Measurements from ENCODE around the gene GRPEL1. TPM values are rescaled to one million over a fixed set of nuclear protein-coding genes. Genes with fewer than 3 reads are reported as not detected.

The GRPEL1 gene
- total and polyA plus RNA-seq, 4 donors, result 9.8 to 98.1 (median 40.2) TPM

DNA sequence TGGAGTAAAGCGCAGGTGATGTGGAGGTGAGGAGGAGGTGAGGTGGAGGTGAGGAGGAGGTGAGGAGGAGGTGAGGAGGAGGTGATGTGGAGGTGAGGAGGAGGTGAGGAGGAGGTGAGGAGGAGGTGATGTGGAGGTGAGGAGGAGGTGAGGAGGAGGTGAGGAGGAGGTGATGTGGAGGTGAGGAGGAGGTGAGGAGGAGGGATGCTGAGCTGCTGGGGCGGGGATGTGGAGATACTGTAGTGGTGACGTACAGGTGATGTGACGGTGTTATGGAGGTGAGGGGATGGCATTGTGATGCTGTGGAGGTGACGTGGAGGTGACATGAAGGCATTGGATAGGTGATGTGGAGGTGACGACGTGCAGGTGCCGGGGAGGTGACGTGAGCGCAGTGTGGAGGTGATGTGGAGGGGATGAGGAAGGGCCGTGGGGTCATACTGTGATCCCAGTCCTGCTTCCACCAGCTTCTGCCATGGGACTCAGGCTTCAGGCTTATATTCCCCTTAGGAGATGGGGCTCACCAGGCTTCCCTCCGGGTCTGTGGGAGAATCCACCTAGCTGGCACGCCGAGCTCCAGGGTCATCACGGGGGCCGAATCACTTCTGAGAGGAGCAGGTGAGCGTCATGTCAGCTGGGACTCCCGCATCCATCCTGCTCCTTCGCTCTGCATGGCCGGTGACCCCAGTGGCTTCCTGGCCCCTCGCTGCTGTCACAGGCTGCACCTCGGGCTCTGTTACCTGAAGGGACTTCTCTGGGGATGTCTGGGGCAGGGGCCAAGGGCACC, 47.9 kb upstream of the GRPEL1 start:
- Histone ChIP-seq H3K27me3 (ENCODE audit: control insufficient read depth in 4 of 4, insufficient read depth in 4 of 4, low read length in 3 of 4) (peaks cover 0 to 3% (median 0%) of the 10 kb centered on the region in 4 donors), H3K27ac (ENCODE audit: low read depth in 1 of 2, low read length in 2 of 2) (no peak overlapping the region), H3K9ac (ENCODE audit: low read depth in 1 of 2, low read length in 2 of 2) (no peak overlapping the region), H3K4me1 (ENCODE audit: control insufficient read depth in 4 of 4, insufficient read depth in 4 of 4, low read length in 3 of 4) (no peaks in the 10 kb centered on the region), H3K36me3 (ENCODE audit: control insufficient read depth in 4 of 4, insufficient read depth in 3 of 4, low read depth in 1 of 4, low read length in 3 of 4) (no peaks in the 10 kb centered on the region), H3K4me3 (ENCODE audit: low read depth in 1 of 3, low read length in 3 of 3) (no peak overlapping the region), H3K9me3 (ENCODE audit: control insufficient read depth in 4 of 4, low read length in 3 of 4) (no peaks in the 10 kb centered on the region)
- WGBS, result 87% methylated on average over 22 of the region's 22 CpGs
- DNase-seq (ENCODE audit: low spot score), result no peak
- TF ChIP-seq CTCF (IDR thresholded peaks at IDR 0.05; ENCODE audit: low read depth, low read length, missing input control) (no peak), ZBTB33 (IDR thresholded peaks at IDR 0.05) (no peak), RAD21 (IDR thresholded peaks at IDR 0.05) (no peak), HNF4G (IDR thresholded peaks at IDR 0.05) (no peak), YY1 (IDR thresholded peaks at IDR 0.05) (no peak), SP1 (IDR thresholded peaks at IDR 0.05) (no peak), TAF1 (conservative IDR thresholded peaks at IDR 0.05) (no peak), NR2F2 (IDR thresholded peaks at IDR 0.05) (no peak), GABPA (IDR thresholded peaks at IDR 0.05 in 1 of 2, conservative IDR thresholded peaks at IDR 0.05 in 1 of 2) (no peak), FOXA2 (IDR thresholded peaks at IDR 0.05) (no peak), FOXA1 (IDR thresholded peaks at IDR 0.05) (no peak), MAX (IDR thresholded peaks at IDR 0.05) (no peak)

- H3K4me1 ChIP-seq (ENCODE audit: control insufficient read depth in 4 of 4, insufficient read depth in 4 of 4, low read length in 3 of 4), result no peaks in the 10 kb centered on the region
- H3K27me3 ChIP-seq (ENCODE audit: control insufficient read depth in 4 of 4, insufficient read depth in 4 of 4, low read length in 3 of 4), result peaks cover 0 to 3% (median 0%) of the 10 kb centered on the region in 4 donors
- TF ChIP-seq RAD21 (IDR thresholded peaks at IDR 0.05) (no peak), HNF4A (conservative IDR thresholded peaks at IDR 0.05) (no peak), YY1 (IDR thresholded peaks at IDR 0.05) (no peak), GABPA (IDR thresholded peaks at IDR 0.05 in 1 of 2, conservative IDR thresholded peaks at IDR 0.05 in 1 of 2) (no peak), HNF4G (IDR thresholded peaks at IDR 0.05) (no peak), RXRA (IDR thresholded peaks at IDR 0.05) (no peak), FOXA1 (IDR thresholded peaks at IDR 0.05) (no peak), ZBTB33 (IDR thresholded peaks at IDR 0.05) (no peak), CTCF (IDR thresholded peaks at IDR 0.05; ENCODE audit: low read depth, low read length, missing input control) (no peak), EGR1 (IDR thresholded peaks at IDR 0.05; ENCODE audit: low read depth in 2 of 2) (no peak), TAF1 (conservative IDR thresholded peaks at IDR 0.05) (no peak), SP1 (IDR thresholded peaks at IDR 0.05) (no peak), MAX (IDR thresholded peaks at IDR 0.05) (no peak)
- TF ChIP-seq, protein P1, sequence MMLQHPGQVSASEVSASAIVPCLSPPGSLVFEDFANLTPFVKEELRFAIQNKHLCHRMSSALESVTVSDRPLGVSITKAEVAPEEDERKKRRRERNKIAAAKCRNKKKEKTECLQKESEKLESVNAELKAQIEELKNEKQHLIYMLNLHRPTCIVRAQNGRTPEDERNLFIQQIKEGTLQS (IDR thresholded peaks at IDR 0.05), result no peak
- TF ChIP-seq, protein P2, sequence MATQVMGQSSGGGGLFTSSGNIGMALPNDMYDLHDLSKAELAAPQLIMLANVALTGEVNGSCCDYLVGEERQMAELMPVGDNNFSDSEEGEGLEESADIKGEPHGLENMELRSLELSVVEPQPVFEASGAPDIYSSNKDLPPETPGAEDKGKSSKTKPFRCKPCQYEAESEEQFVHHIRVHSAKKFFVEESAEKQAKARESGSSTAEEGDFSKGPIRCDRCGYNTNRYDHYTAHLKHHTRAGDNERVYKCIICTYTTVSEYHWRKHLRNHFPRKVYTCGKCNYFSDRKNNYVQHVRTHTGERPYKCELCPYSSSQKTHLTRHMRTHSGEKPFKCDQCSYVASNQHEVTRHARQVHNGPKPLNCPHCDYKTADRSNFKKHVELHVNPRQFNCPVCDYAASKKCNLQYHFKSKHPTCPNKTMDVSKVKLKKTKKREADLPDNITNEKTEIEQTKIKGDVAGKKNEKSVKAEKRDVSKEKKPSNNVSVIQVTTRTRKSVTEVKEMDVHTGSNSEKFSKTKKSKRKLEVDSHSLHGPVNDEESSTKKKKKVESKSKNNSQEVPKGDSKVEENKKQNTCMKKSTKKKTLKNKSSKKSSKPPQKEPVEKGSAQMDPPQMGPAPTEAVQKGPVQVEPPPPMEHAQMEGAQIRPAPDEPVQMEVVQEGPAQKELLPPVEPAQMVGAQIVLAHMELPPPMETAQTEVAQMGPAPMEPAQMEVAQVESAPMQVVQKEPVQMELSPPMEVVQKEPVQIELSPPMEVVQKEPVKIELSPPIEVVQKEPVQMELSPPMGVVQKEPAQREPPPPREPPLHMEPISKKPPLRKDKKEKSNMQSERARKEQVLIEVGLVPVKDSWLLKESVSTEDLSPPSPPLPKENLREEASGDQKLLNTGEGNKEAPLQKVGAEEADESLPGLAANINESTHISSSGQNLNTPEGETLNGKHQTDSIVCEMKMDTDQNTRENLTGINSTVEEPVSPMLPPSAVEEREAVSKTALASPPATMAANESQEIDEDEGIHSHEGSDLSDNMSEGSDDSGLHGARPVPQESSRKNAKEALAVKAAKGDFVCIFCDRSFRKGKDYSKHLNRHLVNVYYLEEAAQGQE (IDR thresholded peaks at IDR 0.05), result no peak
- no peak overlapping the region for H3K4me3 ChIP-seq (ENCODE audit: low read depth in 1 of 3, low read length in 3 of 3)
- H3K9me3 ChIP-seq (ENCODE audit: control insufficient read depth in 4 of 4, low read length in 3 of 4), result no peaks in the 10 kb centered on the region
- no peak for DNase-seq (ENCODE audit: low spot score)
- no peak overlapping the region for H3K27ac ChIP-seq (ENCODE audit: low read depth in 1 of 2, low read length in 2 of 2)
- WGBS, result 90% methylated on average over 9 of the region's 9 CpGs
- H3K9ac ChIP-seq (ENCODE audit: low read depth in 1 of 2, low read length in 2 of 2), result no peak overlapping the region
- no peaks in the 10 kb centered on the region for H3K36me3 ChIP-seq (ENCODE audit: control insufficient read depth in 4 of 4, insufficient read depth in 3 of 4, low read depth in 1 of 4, low read length in 3 of 4)
These were observed 44.8 kb upstream of the GRPEL1 start for GRCh38 chr4:7112656-7113055.
